OCI-LY7 (cell line): ENCODE results near the gene INPP5A.
A peak's percentile ranks its signal among the peaks of the same experiment; 100 is the strongest.

ENCODE experiments used
- CTCF ChIP-seq: fragments of 200-600 bp; sonication (generic); conservative IDR thresholded peaks from 2 replicates; pipeline ENCODE4 v1.5.1; 2014; ENCODE audit warnings: mild to moderate bottlenecking, antibody characterized with exemption, low read length, moderate library complexity, mixed read lengths
- EZH2phosphoT487 ChIP-seq: fragments of 200-600 bp; sonication (generic); IDR thresholded peaks from 2 replicates; pipeline ENCODE4 v1.6.1; 2018; ENCODE audit warnings: low read depth, borderline replicate concordance, mild to moderate bottlenecking, mixed run types, antibody characterized with exemption, low read length, moderate library complexity, mixed read lengths

GRCh38 chr10:132536877-132537683 lies 507 bp upstream of the INPP5A start:
- TF ChIP-seq CTCF (peak; percentile 47), EZH2phosphoT487 (no peak)
